ENCODE data around the gene MAD2L2. TPM values are rescaled to one million over a fixed set of nuclear protein-coding genes. Genes with fewer than 3 reads are reported as not detected.

Gene MAD2L2
- total and polyA plus RNA-seq, 9 of the 15 experiments (the other 6 are each of a cell fraction or from before 2014, with no cell fraction given) = 12.4 to 286 (median 143) TPM

DNA sequence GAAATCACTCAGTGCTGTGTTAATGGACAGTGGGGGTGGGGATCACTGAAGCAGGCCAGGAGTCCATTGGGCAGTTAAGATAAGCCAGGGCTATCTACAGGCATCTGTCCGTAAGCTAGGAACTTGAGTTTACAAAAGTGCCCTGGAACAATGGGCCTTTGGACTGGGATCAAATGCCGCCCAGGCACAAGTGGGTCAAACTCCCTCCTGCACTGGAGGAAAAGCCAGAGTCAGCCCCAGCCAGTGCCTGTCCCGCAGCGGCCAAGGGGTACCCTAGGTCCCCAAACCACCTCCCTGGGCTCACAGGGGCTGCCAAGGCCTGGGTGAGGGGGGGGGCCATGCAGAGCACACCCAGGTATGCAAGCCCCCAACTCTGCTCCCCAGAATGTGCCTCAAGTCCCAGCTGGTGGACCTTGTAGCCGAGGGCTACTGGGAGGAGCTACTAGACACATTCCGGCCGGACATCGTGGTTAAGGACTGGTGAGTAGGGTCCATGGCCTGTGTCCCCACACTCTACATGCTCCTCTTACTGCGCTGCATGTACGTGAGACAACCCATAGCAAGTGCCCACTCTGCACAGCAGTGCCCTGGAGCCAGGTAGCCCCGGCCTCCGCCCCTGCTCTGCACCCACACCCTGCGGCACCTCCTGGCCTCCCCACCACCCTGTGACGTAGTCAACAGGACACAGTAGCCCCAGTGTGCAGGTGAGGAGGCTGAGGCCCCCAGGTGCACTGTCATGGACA is 9.2 kb downstream of the MAD2L2 start (continued):
- TF ChIP-seq, protein P1, sequence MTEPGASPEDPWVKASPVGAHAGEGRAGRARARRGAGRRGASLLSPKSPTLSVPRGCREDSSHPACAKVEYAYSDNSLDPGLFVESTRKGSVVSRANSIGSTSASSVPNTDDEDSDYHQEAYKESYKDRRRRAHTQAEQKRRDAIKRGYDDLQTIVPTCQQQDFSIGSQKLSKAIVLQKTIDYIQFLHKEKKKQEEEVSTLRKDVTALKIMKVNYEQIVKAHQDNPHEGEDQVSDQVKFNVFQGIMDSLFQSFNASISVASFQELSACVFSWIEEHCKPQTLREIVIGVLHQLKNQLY (CRISPR knock-in tag; conservative IDR thresholded peaks at IDR 0.05) = no peak
- TF ChIP-seq HCFC1 (IDR thresholded peaks at IDR 0.05; ENCODE audit: low read depth, low read length) (no peak), POU5F1 (IDR thresholded peaks at IDR 0.05; ENCODE audit: borderline replicate concordance, low read depth, low read length, partially characterized antibody) (no peak), SMARCA4 (IDR thresholded peaks at IDR 0.05) (peak; percentile 90), ZBTB17 (CRISPR knock-in tag; IDR thresholded peaks at IDR 0.05) (peak; percentile 70; the same call in 1 of the 2 replicates), CBFA2T2 (conservative IDR thresholded peaks at IDR 0.05) (peak; percentile 87), SRSF9 (IDR thresholded peaks at IDR 0.05; ENCODE audit: borderline replicate concordance, low read depth, low read length) (no peak), ZNF184 (CRISPR knock-in tag; IDR thresholded peaks at IDR 0.05) (no peak), ZBTB7A (IDR thresholded peaks at IDR 0.05; ENCODE audit: borderline replicate concordance, control insufficient read depth, low read depth, low read length) (no peak), PML (IDR thresholded peaks at IDR 0.05; ENCODE audit: low read length) (peak; percentile 83), ZNF778 (CRISPR knock-in tag; IDR thresholded peaks at IDR 0.05) (no peak), ZNF197 (CRISPR knock-in tag; IDR thresholded peaks at IDR 0.05; ENCODE audit: low read depth) (no peak; the same call in 1 of the 2 replicates), FIP1L1 (IDR thresholded peaks at IDR 0.05; ENCODE audit: low read depth, low read length, poor library complexity, severe bottlenecking) (no peak), MCM2 (IDR thresholded peaks at IDR 0.05; ENCODE audit: low read depth) (no peak), HSF4 (CRISPR knock-in tag; IDR thresholded peaks at IDR 0.05; ENCODE audit: borderline replicate concordance) (no peak), ESRRB (CRISPR knock-in tag; IDR thresholded peaks at IDR 0.05; ENCODE audit: borderline replicate concordance) (no peak), HDAC6 (IDR thresholded peaks at IDR 0.05; ENCODE audit: low read depth, low read length) (no peak), COPS2 (conservative IDR thresholded peaks at IDR 0.05) (no peak)
- TF ChIP-seq, protein P2, sequence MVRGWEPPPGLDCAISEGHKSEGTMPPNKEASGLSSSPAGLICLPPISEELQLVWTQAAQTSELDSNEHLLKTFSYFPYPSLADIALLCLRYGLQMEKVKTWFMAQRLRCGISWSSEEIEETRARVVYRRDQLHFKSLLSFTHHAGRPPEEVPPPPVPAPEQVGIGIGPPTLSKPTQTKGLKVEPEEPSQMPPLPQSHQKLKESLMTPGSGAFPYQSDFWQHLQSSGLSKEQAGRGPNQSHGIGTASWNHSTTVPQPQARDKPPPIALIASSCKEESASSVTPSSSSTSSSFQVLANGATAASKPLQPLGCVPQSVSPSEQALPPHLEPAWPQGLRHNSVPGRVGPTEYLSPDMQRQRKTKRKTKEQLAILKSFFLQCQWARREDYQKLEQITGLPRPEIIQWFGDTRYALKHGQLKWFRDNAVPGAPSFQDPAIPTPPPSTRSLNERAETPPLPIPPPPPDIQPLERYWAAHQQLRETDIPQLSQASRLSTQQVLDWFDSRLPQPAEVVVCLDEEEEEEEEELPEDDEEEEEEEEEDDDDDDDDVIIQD (CRISPR knock-in tag; IDR thresholded peaks at IDR 0.05) = no peak
- TF ChIP-seq, protein P3, sequence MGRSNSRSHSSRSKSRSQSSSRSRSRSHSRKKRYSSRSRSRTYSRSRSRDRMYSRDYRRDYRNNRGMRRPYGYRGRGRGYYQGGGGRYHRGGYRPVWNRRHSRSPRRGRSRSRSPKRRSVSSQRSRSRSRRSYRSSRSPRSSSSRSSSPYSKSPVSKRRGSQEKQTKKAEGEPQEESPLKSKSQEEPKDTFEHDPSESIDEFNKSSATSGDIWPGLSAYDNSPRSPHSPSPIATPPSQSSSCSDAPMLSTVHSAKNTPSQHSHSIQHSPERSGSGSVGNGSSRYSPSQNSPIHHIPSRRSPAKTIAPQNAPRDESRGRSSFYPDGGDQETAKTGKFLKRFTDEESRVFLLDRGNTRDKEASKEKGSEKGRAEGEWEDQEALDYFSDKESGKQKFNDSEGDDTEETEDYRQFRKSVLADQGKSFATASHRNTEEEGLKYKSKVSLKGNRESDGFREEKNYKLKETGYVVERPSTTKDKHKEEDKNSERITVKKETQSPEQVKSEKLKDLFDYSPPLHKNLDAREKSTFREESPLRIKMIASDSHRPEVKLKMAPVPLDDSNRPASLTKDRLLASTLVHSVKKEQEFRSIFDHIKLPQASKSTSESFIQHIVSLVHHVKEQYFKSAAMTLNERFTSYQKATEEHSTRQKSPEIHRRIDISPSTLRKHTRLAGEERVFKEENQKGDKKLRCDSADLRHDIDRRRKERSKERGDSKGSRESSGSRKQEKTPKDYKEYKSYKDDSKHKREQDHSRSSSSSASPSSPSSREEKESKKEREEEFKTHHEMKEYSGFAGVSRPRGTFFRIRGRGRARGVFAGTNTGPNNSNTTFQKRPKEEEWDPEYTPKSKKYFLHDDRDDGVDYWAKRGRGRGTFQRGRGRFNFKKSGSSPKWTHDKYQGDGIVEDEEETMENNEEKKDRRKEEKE (IDR thresholded peaks at IDR 0.05; ENCODE audit: borderline replicate concordance in 1 of 2, control insufficient read depth in 1 of 2, low read depth in 2 of 2, low read length in 1 of 2) = no peak
- TF ChIP-seq, protein P4, sequence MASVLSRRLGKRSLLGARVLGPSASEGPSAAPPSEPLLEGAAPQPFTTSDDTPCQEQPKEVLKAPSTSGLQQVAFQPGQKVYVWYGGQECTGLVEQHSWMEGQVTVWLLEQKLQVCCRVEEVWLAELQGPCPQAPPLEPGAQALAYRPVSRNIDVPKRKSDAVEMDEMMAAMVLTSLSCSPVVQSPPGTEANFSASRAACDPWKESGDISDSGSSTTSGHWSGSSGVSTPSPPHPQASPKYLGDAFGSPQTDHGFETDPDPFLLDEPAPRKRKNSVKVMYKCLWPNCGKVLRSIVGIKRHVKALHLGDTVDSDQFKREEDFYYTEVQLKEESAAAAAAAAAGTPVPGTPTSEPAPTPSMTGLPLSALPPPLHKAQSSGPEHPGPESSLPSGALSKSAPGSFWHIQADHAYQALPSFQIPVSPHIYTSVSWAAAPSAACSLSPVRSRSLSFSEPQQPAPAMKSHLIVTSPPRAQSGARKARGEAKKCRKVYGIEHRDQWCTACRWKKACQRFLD (CRISPR knock-in tag; IDR thresholded peaks at IDR 0.05) = no peak
